Endometrial microvascular endothelial cells (primary cell): ENCODE measurements around the gene RCC1. TPM values are rescaled to one million over a fixed set of nuclear protein-coding genes. Genes with fewer than 3 reads are reported as not detected.
"Not testable (repeated sequence)": the region's sequence is repeated elsewhere in the genome, so short reads cannot be mapped to it uniquely, and the experiment has no call there.

Experiments
- in situ Hi-C: cut with HindIII; loops from 2 replicates; pipeline ENCODE4 v1.10.0; 2017; ENCODE audit warnings: low sequenced_read_pairs, low pct_unique_long_range_greater_than_20kb; ENCODE audit errors: inconsistent ontology term
- total RNA-seq: library from RNA; depleted of rRNA; stranded (reverse); fragments of >200 nt; gene quantifications from one replicate; pipeline ENCODE4 v1.2.3, GENCODE V29; 2015; ENCODE audit errors: inconsistent ontology term

The RCC1 gene
- total RNA-seq, 1 donor from 2014 or later = 87.9 TPM

DNA sequence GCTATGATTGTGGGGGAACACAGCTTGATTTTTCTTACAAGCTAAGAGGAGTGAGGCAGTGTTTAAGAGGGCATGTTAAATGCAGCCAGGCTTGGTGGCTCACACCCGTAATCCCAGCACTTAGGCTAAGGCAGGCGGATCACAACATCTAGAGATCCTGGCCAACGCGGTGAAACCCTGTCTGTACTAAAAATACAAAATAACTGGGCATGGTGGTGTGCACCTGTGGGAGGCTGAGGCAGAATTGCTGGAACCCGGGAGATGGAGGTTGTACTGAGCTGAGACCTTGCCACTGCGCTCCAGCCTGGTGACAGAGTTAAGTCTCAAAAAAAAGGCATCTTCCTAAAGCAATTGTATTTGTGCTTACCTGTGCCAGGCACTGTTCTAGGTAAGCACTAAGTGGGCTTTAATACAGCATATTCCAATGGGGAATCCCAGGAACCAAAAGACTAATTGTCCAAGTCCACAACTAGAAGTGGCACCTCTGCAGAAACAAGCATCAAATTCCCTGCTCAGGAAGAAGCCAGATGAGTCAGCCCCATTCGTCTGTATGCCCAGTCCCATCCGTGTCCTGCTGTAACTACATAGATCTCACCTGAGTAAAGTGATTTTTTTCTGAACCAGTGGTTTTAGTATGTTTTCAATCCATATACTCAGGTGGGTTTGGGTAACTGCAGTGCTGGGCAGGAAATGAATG, 4.6 kb downstream of the RCC1 start:
- in situ Hi-C loops = no loop called here

DNA sequence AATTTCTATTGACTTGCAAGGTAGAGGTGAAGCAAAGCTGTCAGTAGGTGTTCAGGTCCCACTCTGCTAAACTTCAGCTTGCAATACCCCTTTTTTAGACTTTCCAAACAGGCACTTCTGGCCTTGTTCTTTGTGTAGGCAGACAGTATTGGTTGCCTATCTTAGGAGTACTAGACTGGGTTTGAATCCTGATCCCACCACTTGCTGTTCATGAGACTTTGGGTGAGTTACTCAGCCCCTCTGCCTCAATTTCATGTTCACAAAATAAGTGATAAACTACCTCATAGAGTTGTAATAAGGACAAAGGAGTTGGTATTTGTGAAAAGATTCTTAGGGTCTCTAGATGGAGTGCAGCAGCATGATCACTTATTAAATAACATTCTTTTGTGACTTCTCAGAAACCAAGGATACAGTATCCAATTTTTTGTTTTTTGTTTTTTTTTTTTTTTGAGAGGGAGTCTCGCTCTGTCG, 5.2 kb downstream of the RCC1 start:
- in situ Hi-C loops = no loop called here

DNA sequence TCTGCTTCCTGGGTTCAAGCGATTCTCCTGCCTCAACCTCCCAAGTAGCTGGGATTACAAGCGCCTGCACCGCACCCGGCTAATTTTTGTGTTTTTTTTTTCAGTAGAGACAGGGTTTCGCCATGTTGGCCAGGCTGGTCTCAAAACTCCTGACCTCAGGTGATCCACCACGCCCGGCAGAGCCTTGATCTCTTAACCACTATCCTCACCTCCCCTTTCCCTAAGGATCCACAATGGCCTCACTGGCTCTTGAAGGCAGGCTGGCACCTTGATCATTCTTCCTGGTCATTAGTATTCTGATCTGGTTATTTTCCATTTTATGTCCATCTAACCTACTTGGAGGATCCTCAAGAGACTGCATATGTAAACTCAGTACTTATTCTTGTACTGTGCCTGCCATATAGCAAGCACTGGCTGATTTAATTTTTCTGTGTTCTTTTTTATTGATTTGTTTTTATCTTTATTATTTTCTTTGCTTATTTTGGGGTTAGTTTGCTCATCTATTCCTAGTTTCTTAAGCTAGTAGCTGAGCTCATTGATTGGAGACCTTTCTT, 6.3 kb downstream of the RCC1 start:
- in situ Hi-C loops = no loop called here

DNA sequence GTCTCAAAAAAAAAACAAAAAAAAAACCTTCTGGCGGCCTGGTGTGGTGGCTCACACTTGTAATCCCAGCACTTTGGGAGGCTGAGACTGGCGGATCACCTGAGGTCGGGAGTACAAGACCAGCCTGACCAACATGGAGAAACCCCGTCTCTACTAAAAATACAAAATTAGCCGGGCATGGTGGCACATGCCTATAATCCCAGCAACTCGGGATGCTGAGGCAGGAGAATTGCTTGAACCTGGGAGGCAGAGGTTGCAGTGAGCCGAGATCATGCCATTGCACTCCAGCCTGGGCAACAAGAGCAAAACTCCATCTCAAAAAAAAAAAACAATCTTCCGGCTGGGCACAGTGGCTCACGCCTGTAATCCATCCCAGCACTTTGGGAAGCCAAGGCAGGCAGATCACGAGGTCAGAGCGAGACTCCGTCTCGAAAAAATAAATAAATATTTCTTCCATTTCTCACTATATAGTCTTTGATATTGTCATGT, 8.6 kb downstream of the RCC1 start:
- in situ Hi-C loops = not testable (repeated sequence)

DNA sequence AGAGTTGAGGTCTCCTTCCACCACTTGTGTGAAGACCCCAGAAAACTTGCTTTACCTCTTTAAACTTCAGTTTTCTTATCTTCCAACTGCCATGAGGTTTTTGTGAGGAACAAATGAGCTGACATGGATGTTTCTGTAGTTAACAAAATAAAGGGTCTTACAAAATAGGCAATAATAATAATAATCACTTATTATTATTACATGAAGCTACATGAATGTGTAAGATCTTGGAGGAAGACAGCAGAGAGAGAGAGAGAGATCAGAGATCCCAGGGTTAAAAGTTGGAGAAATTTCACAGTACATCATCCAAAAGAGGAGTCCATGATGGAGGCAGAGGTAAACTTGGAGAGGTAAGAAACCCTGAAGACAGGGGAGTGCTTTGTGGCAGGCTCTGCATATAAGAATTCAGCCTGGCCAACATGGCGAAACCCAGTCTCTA, 10.7 kb downstream of the RCC1 start:
- in situ Hi-C loops = no loop called here

DNA sequence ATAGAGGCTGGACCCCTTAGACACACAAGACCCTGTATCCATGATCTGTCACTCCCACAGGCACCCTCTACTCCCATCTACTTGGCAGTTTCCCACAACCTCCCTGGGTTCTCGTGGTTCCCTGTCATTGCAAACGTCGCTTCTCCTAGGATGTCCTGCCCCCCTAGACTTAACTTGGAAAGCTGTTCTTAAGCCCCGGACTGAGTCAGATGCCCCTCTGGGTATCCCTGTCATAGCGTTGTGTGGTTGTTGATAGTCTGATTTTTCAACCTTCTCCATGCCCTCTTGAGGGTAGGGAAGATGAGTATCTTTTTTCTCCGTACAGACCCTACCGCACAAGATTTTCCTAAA, 11.8 kb downstream of the RCC1 start:
- in situ Hi-C loops = no loop called here

DNA sequence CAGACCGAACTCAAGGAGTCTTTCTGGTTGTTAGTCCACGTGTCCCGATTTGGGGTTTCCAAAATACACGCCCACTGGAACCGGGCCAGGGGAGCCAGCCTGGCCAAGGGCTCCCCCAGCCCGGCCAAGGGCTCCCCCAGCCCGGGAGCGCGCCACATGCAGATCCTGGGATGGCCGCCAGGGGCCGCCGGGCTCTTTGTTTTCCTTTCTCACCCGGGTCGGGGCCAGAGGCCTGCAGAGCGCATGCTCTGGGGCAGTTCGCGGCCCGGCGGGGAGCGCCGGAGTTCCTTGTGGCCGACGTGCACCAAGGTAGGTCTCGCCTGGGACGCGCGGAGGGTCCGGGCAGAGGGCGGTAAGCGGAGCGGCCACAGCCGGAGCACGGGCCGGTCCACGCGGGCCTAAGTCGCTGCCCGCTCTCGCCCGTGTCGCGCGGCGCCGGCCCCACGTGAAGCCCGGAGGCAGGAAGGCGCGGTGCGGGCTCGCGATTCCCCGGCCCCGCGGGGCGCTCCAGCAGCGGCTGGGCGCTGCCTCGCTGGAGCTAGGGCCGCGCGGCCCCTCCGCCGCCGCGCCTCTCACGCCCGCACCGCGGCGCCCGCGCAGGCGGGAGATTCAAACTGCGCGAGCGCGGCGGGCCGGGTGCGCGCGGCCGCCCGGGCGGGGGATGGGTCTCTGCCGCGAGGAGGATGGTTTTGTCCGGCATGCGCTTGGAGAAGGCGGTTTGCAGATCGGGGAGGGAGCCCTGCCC, 12.3 kb downstream of the RCC1 start:
- in situ Hi-C loops = no loop called here

DNA sequence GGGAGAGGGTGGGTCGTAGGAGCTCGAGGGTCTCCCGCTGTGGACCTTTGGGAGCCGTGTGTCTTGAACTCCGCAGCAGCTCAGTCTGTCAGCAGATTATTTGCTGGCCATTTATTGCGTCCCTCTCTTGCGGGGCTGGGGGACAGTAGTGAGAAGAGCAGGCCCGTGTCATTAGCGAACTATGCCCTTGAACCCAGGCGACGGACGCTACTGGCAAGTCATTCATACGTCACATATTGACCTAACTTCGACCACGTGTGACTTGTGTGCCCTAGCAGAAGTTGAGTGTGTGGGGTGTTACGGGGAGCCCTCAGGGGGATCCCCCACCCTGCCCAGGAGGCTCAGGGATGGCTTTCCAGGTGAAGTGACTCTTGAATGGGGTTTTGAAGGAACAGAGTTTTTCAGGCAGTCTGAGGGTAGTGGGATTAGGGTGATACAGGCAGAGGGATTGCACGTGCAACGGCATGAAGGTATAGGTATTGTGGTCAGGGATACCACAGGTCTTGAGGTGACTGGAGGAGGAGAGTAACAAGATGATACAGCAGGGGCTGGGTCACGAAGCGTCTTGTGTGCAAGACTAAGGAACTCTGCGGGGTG, 13.0 kb downstream of the RCC1 start:
- in situ Hi-C loops = no loop called here

DNA sequence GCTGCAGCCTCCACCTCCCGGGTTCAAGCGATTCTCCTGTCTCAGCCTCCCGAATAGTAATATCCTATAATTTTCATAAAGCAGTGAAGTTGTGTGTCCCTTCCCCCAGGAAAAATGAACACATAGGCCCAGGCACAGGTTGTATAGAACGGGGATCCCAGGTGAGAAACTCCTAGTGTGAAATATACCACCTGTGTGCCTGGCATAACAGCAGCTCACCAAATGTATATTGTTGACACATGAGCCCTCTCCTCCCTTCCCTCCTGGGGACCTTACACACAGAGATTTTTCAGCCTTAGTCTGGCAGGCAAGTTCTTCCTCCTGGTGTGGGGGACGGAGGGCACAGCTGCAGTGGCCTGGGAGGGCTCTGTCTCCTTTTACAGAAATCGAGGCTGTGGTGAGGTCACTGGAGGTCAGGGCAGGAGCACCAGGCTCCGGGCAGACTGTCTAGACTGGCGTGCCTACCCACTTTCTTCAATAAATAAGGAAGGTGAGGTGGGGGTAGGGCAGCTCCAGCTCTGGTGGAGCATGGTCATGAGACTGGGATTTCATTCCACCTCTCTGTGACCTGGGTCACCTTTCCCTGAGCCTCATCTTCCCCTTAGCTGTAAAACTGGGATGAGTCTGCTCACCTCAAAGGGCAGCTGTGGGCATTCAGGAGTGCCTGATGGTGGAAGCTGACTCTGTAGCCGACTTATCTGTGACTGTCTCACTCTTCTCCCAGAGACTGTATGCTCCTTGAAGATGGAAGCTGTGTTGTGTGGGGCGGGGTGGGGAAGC, 14.3 kb downstream of the RCC1 start:
- in situ Hi-C loops = no loop called here

DNA sequence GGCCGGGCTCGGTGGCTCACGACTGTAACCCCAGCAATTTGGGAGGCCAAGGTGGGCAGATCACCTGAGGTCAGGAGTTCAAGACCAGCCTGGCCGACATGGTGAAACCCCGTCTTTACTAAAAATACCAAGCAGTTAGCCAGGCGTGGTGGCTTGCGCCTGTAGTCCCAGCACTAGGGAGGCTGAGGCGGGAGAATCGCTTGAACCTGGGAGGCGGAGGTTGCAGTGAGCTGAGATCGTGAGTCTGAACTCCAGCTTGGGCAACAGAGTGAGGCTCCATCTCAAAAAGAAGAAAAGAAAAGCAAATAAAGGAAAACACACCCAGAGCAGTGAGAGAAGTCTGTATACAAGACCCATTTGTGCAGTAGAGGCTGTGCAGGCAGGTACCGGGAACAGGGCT, 15.0 kb downstream of the RCC1 start:
- in situ Hi-C loops = not testable (repeated sequence)

DNA sequence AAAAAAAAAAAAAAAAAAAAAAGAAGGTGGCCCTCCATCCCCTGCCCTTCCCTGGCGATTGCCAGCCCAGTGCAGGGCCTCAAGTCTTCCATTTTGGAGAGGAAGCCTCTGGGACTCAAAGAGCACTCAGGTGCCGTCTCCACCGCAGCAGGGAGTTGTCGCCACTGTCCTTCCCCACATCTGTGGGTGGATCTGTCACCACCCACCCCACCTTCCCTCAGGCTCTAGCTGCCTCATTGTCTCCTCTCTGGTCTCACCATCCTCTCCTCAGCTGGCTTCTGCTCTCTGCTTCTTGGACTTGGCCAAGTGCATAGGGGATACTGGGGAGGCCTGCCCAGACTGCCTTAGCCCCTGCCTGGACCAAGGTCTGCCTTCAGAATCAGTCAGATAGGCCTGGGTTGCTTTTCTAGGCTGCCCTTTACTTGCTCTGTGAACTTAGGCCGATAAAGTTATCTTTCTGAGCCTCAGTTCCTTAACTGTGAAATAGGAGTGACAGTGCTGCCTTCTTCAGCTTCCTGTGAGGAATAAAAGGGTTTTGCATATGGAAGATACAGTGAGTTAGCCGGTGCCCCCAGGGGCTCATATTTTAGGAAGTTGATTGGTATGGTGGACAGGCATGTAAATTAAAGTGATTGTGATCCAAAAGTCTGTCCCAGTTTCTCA, 15.8 kb downstream of the RCC1 start:
- in situ Hi-C loops = no loop called here

DNA sequence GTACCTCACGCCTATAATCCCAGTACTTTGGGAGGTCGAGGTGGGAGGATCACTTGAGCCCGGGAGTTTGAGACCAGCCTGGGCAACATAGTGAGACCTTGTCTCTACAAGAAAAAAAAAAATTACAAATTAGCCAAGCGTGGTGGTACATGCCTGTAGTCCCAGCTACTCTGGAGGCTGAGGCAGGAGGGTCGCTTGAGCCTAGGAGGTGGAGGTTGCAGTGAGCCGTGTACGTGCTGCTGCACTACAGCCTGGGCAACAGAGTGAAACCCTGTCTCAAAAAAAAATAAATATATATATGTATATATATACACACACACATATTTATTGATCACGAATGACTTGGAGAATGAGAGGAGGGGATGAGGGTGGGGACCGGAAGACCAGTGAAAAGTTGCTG, 16.7 kb downstream of the RCC1 start:
- in situ Hi-C loops = not testable (repeated sequence)

DNA sequence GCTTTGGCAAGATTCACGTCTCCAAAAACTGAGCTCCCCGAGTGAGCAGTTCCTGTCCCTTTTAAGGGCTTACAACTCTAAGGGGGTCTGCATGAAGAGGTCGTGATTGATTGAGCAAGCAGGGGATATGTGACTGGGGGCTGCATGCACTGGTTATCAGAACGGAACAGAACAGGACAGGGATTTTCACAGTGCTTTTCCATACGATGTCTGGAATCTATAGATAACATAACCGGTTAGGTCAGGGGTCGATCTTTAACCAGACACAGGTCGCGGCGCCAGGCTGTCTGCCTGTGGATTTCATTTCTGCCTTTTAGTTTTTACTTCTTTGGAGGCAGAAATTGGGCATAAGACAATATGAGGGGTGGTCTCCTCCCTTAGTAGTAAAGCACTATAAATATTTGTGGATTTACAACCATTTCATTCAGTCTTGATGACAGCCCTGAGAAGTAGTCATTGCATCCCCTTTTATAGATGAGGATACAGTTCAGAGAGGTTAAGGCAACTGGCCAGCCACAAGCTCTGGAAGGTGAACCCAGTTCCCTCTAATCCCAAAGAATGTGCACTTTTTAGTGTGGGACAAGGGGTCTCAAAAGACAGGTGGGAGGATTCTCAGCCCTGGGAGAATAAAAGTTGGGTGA, 19.3 kb downstream of the RCC1 start:
- in situ Hi-C loops = not testable (repeated sequence)

DNA sequence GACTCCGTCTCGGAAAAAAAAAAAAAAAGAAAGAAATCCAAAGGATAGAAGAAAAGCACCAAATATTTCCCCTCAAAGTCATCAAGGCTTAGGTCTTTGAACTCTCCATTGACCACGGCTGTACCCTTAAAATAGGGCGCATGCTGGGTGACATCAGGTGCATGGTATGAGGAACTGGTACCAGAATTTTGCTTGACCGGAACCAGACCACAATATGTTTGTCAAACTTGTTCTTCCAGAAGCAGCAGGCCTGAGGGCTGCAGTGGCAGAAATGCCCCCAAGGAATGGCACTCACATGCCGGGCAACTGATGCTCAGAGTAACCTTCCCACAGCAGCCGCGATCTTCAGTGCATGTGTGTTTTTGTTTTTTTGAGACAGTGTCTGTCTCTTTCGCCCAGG, 21.0 kb downstream of the RCC1 start:
- in situ Hi-C loops = no loop called here

DNA sequence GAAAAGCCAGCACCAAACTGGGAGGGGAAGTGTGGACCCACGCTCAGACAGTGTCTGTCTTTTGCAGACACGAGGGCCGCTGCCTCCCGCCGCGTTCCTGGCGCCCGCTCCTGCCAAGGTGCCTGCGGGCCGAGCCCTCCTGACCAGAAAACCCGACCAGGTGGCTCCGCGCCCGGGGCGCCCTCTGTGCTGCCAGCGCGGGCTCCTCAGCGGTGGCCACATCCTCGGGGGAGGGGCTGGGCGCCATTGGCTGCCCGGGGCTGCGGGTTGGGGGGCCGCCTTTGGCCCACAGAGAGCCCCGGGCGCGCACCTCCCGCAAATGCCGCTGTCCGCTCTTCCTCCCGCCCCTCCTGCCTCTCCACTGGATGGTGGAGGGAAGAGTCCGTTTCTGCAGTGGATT, 24.6 kb downstream of the RCC1 start:
- in situ Hi-C loops = no loop called here

DNA sequence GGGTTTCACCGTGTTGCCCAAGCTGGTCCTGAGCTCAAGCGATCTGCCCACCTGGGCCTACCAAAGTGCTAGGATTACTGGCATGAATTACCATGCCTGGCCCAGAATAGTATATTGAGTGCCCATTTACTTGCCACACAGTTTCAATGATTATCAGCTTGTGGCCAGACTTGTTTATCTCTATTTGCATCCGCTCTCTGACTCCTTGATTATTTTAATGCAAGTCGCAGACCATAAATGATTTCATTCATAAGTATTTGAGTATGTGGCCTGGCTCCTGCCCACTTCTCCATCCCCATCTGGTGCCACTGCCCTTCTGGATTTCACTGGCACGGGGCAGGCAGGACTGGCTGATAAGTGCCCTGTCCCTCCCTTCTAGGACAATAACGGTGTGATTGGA, 28.8 kb downstream of the RCC1 start:
- in situ Hi-C loops = no loop called here

DNA sequence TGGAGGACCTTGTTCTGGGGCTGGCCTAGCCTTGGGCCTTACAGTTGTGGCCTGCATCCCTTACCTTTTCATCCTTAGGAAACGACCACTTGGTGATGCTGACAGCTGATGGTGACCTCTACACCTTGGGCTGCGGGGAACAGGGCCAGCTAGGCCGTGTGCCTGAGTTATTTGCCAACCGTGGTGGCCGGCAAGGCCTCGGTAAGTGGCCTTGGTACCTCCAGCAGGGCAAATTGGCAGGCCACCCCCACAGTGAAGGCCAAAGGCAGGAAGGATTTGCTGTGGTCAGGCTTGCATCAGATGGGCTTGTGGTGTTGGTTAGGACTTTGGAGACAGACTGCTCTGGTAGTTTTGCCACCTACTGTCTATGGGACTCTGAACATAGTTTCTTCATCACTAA, 29.3 kb downstream of the RCC1 start:
- in situ Hi-C loops = no loop called here
